Panc1 (cell line): Measurements from ENCODE around the gene ALPL. TPM values are rescaled to one million over a fixed set of nuclear protein-coding genes. Genes with fewer than 3 reads are reported as not detected.

Experiments
- ATAC-seq: fragments of 200-7000 bp; cut with Tn5 transposase; 2 replicates; pipeline ENCODE4 v1.9.1; 2020; ENCODE audit warnings: mild to moderate bottlenecking, moderate library complexity
- BruUV-seq: library from RNA; stranded (reverse); fragments of 400-500 nt; replicated peaks from 2 replicates; lab custom pipeline; 2021; lab: Mats Ljungman, UMichigan
- CTCF ChIA-PET: fragments of 300-600 bp; sonication (Branson Sonifier 250); formaldehyde crosslinking; loops from one replicate; lab custom pipeline; 2022; ENCODE audit warnings: antibody characterized with exemption; lab: Charles Lee
- POLR2A ChIA-PET: fragments of 300-600 bp; sonication (Branson Sonifier 250); formaldehyde crosslinking; loops from one replicate; lab custom pipeline; 2022; ENCODE audit warnings: antibody characterized with exemption; lab: Charles Lee
- DNase-seq: peaks from one replicate; pipeline ENCODE4 v3.0.0-alpha.2; 2010; ENCODE audit warnings: low read depth, low spot score
- H3K27ac ChIP-seq: 2 replicates; pipeline ENCODE4 v1.5.1; 2011; ENCODE audit warnings: mild to moderate bottlenecking, low read length, inconsistent platforms
- H3K27me3 ChIP-seq: fragments of 200-500 bp; sonication (Bioruptor generic); 2 replicates; pipeline ENCODE4 v1.6.0; 2014; ENCODE audit warnings: low read length, inconsistent platforms; ENCODE audit not compliant: control insufficient read depth, insufficient read depth
- H3K36me3 ChIP-seq: fragments of 200-500 bp; sonication (Bioruptor generic); 2 replicates; pipeline ENCODE4 v1.5.1; 2014; ENCODE audit warnings: inconsistent platforms, mild to moderate bottlenecking, low read length, moderate library complexity; ENCODE audit not compliant: control insufficient read depth, insufficient read depth
- H3K4me1 ChIP-seq: 2 replicates; pipeline ENCODE4 v1.5.1; 2011; ENCODE audit warnings: inconsistent platforms, mild to moderate bottlenecking, low read length, moderate library complexity; ENCODE audit not compliant: control insufficient read depth, insufficient read depth
- H3K4me3 ChIP-seq, 2 experiments: 2 replicates each; pipeline ENCODE4 v1.5.1; 2011 to 2012; ENCODE audit warnings: low read depth in 2 of 2, low read length in 2 of 2, mild to moderate bottlenecking in 2 of 2, inconsistent platforms in 1 of 2, moderate library complexity in 1 of 2
- H3K9me3 ChIP-seq: fragments of 200-500 bp; sonication (Bioruptor generic); 2 replicates; pipeline ENCODE4 v1.5.1; 2014; ENCODE audit warnings: low read depth, mild to moderate bottlenecking, inconsistent platforms, low read length, moderate library complexity; ENCODE audit not compliant: control insufficient read depth, insufficient read depth
- CTCF ChIP-seq: fragments of 450-650 bp; IDR thresholded peaks from 2 replicates; pipeline ENCODE4 v1.5.1; 2017; ENCODE audit warnings: mild to moderate bottlenecking
- POLR2AphosphoS5 ChIP-seq: IDR thresholded peaks from 2 replicates; pipeline ENCODE4 v1.6.1; 2012; ENCODE audit warnings: mild to moderate bottlenecking, low read depth, low read length, moderate library complexity
- REST ChIP-seq, 2 experiments: IDR thresholded peaks; 2 replicates each; pipeline ENCODE4 v1.6.1; 2011 to 2012; ENCODE audit warnings: low read depth in 2 of 2, control low read depth in 1 of 2, low read length in 1 of 2, mild to moderate bottlenecking in 1 of 2, moderate library complexity in 1 of 2; ENCODE audit not compliant: insufficient read depth in 1 of 2
- SIN3A ChIP-seq: IDR thresholded peaks from 2 replicates; pipeline ENCODE4 v1.6.1; 2012; ENCODE audit warnings: low read depth, mild to moderate bottlenecking, low read length, moderate library complexity, borderline replicate concordance; ENCODE audit not compliant: insufficient read depth
- TCF7L2 ChIP-seq: IDR thresholded peaks from 2 replicates; pipeline ENCODE4 v1.6.1; 2011; ENCODE audit warnings: mild to moderate bottlenecking, low read depth, low read length, inconsistent platforms
- in situ Hi-C: cut with HindIII; loops from 2 replicates; pipeline ENCODE4 v1.10.0; 2016; ENCODE audit warnings: low sequenced_read_pairs, low pct_unique_long_range_greater_than_20kb
- intact Hi-C: fragments of 100-400 bp; cut with micrococcal nuclease; formaldehyde crosslinking; loops from one replicate; pipeline ENCODE4 v1.10.0; 2022; ENCODE audit not compliant: unreplicated experiment
- total RNA-seq: library from RNA; stranded (reverse); gene quantifications from one replicate; pipeline ENCODE4 v1.2.1, GENCODE V29; 2021; ENCODE audit not compliant: unreplicated experiment

The ALPL gene
- total RNA-seq, 1 experiment from 2014 or later, result 0.82 TPM

- POLR2A ChIA-PET, result interaction anchor here (0.6 to 0.7 kb wide), 2 partner anchors 25 to 829 kb away, joined by 9 to 20 read pairs; no protein-coding TSS in a partner anchor
- DNase-seq (no peak), ATAC-seq (0 out of 2 replicates have a peak, but pooled peaks have one; percentile 33)
- no peaks in the 10 kb centered on the region for H3K4me1 ChIP-seq
- H3K4me3 ChIP-seq, result no peak overlapping the region
- no TSS peak for BruUV-seq
- in situ Hi-C loops (no loop called here), intact Hi-C loops (loop anchor here (10.0 kb wide), 1 partner anchor 124 kb away; no protein-coding TSS in a partner anchor)
- CTCF ChIA-PET, result interaction anchor here (0.6 to 0.7 kb wide), 2 partner anchors 39 to 153 kb away, joined by 3 to 6 read pairs; no protein-coding TSS in a partner anchor
- no peak for TF ChIP-seq REST (IDR thresholded peaks at IDR 0.05; ENCODE audit: insufficient read depth in 1 of 2, low read depth in 2 of 2, low read length in 1 of 2)
- no peak for TF ChIP-seq CTCF
- no peak for TF ChIP-seq SIN3A
- no peak for TF ChIP-seq POLR2AphosphoS5
- TF ChIP-seq TCF7L2, result no peak
- H3K27me3 ChIP-seq, result no peaks in the 10 kb centered on the region
- no peaks in the 10 kb centered on the region for H3K9me3 ChIP-seq
- no peaks in the 10 kb centered on the region for H3K36me3 ChIP-seq
- no peak overlapping the region for H3K27ac ChIP-seq
These were observed 21.3 kb downstream of the ALPL start for GRCh38 chr1:21530368-21531016.

- in situ Hi-C loops (no loop called here), intact Hi-C loops (loop anchor here (10.0 kb wide), 1 partner anchor 124 kb away; no protein-coding TSS in a partner anchor)
- no peaks in the 10 kb centered on the region for H3K4me1 ChIP-seq
- no peaks in the 10 kb centered on the region for H3K27me3 ChIP-seq
- BruUV-seq, result no TSS peak
- TF ChIP-seq POLR2AphosphoS5 (no peak), CTCF (no peak), TCF7L2 (no peak), SIN3A (no peak), REST (IDR thresholded peaks at IDR 0.05; ENCODE audit: insufficient read depth in 1 of 2, low read depth in 2 of 2, low read length in 1 of 2) (no peak)
- no peak overlapping the region for H3K27ac ChIP-seq
- no peaks in the 10 kb centered on the region for H3K36me3 ChIP-seq
- CTCF ChIA-PET, result no interaction called here
- POLR2A ChIA-PET, result interaction anchor here (0.7 kb wide), 1 partner anchor 828 kb away, joined by 20 read pairs; no protein-coding TSS in a partner anchor
- H3K4me3 ChIP-seq, result no peak overlapping the region
- ATAC-seq (no peak), DNase-seq (no peak)
- no peaks in the 10 kb centered on the region for H3K9me3 ChIP-seq
These were observed 22.0 kb downstream of the ALPL start for GRCh38 chr1:21531241-21531640.
